GM04504 (cell line): ENCODE measurements around the gene RHBDL3.

Experiments used
- DNase-seq: peaks from one replicate; pipeline ENCODE4 v3.0.0-alpha.2; 2012; ENCODE audit warnings: low read depth

The RHBDL3 gene

GRCh38 chr17:32357615-32358014 lies 92.0 kb downstream of the RHBDL3 start:
- DNase-seq, result no peak

- DNase-seq, result no peak
Observed at GRCh38 chr17:32361270-32361669, 95.6 kb downstream of the RHBDL3 start.

- no peak for DNase-seq
Observed at GRCh38 chr17:32370426-32370825, 104.8 kb downstream of the RHBDL3 start.
